HepG2 (cell line): ENCODE measurements around the gene MOV10L1. TPM values are rescaled to one million over a fixed set of nuclear protein-coding genes. Genes with fewer than 3 reads are reported as not detected.

Experiments
- CBFB ChIP-seq: sonication (generic); formaldehyde crosslinking; IDR thresholded peaks from 2 replicates; pipeline ENCODE4 v1.4.0; 2020; ENCODE audit warnings: missing genetic modification reagents
- MIER2 ChIP-seq: IDR thresholded peaks from 2 replicates; pipeline ENCODE4 v1.6.1; 2016; ENCODE audit warnings: missing biosample characterization, missing genetic modification reagents
- PCBP2 ChIP-seq: fragments of 200-400 bp; formaldehyde crosslinking; optimal IDR thresholded peaks from 2 replicates; pipeline ENCODE3; 2018; ENCODE audit warnings: low read length, low read depth; ENCODE audit not compliant: poor library complexity, severe bottlenecking
- PRMT3 ChIP-seq: sonication (generic); formaldehyde crosslinking; IDR thresholded peaks from 2 replicates; pipeline ENCODE4 v1.8.1; 2022; ENCODE audit warnings: low read depth, mild to moderate bottlenecking, moderate library complexity, missing genetic modification reagents, borderline replicate concordance
- ZNF333 ChIP-seq: sonication (generic); formaldehyde crosslinking; IDR thresholded peaks from 2 replicates; pipeline ENCODE4 v1.4.0; 2020; ENCODE audit warnings: mild to moderate bottlenecking, missing genetic modification reagents, borderline replicate concordance
- polyA plus RNA-seq, 8 experiments: library from polyadenylated mRNA; depleted of rRNA in 3 of 8; stranded (reverse) in 7 of 8; unstranded in 1 of 8; fragments of >200 nt; fragmentation: Illumina TruSeq in 4 of 8; extraction: Trizol in 4 of 8; gene quantifications; 2 replicates each; pipeline versions ENCODE4 v1.2.1 to v1.2.3, GENCODE V29; 2011 to 2016; ENCODE audit warnings: low read depth in 4 of 8, missing spikeins in 1 of 8, mixed read lengths in 1 of 8; ENCODE audit not compliant: insufficient read depth in 1 of 8
- total RNA-seq, 5 experiments: library from RNA; depleted of rRNA; stranded (reverse); fragments of >200 nt; fragmentation: Illumina TruSeq; extraction: Trizol; gene quantifications; 2 replicates each; pipeline ENCODE4 v1.2.3, GENCODE V29; 2016; ENCODE audit warnings: low read depth in 1 of 5
- TF ChIP-seq, protein P1 (sequence below): sonication (generic); formaldehyde crosslinking; IDR thresholded peaks from 2 replicates; pipeline ENCODE4 v1.5.0; 2020; ENCODE audit warnings: missing genetic modification reagents
- TF ChIP-seq, protein P2 (sequence below): sonication (generic); formaldehyde crosslinking; IDR thresholded peaks from 2 replicates; pipeline ENCODE4 v1.5.0; 2020; ENCODE audit warnings: mild to moderate bottlenecking, missing genetic modification reagents, borderline replicate concordance

Gene MOV10L1
- total and polyA plus RNA-seq, 2 of the 13 experiments (the other 11 are each of a cell fraction or from before 2014, with no cell fraction given), result 0.11 to 0.12 TPM

- TF ChIP-seq ZNF333 (CRISPR knock-in tag), result no peak
- TF ChIP-seq PCBP2, result no peak
- no peak for TF ChIP-seq PRMT3 (CRISPR knock-in tag)
- no peak for TF ChIP-seq MIER2 (CRISPR knock-in tag)
- TF ChIP-seq, protein P1, sequence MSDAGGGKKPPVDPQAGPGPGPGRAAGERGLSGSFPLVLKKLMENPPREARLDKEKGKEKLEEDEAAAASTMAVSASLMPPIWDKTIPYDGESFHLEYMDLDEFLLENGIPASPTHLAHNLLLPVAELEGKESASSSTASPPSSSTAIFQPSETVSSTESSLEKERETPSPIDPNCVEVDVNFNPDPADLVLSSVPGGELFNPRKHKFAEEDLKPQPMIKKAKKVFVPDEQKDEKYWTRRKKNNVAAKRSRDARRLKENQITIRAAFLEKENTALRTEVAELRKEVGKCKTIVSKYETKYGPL (CRISPR knock-in tag), result no peak
- TF ChIP-seq, protein P2, sequence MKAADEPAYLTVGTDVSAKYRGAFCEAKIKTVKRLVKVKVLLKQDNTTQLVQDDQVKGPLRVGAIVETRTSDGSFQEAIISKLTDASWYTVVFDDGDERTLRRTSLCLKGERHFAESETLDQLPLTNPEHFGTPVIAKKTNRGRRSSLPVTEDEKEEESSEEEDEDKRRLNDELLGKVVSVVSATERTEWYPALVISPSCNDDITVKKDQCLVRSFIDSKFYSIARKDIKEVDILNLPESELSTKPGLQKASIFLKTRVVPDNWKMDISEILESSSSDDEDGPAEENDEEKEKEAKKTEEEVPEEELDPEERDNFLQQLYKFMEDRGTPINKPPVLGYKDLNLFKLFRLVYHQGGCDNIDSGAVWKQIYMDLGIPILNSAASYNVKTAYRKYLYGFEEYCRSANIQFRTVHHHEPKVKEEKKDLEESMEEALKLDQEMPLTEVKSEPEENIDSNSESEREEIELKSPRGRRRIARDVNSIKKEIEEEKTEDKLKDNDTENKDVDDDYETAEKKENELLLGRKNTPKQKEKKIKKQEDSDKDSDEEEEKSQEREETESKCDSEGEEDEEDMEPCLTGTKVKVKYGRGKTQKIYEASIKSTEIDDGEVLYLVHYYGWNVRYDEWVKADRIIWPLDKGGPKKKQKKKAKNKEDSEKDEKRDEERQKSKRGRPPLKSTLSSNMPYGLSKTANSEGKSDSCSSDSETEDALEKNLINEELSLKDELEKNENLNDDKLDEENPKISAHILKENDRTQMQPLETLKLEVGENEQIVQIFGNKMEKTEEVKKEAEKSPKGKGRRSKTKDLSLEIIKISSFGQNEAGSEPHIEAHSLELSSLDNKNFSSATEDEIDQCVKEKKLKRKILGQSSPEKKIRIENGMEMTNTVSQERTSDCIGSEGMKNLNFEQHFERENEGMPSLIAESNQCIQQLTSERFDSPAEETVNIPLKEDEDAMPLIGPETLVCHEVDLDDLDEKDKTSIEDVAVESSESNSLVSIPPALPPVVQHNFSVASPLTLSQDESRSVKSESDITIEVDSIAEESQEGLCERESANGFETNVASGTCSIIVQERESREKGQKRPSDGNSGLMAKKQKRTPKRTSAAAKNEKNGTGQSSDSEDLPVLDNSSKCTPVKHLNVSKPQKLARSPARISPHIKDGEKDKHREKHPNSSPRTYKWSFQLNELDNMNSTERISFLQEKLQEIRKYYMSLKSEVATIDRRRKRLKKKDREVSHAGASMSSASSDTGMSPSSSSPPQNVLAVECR (CRISPR knock-in tag), result no peak
- TF ChIP-seq CBFB, result no peak
Observed at GRCh38 chr22:50076646-50077535, 12.9 kb upstream of the MOV10L1 start (continued).
